H1 (cell line): ENCODE results near the gene UBE2K. TPM values are rescaled to one million over a fixed set of nuclear protein-coding genes. Genes with fewer than 3 reads are reported as not detected.

Source experiments
- CTCF ChIA-PET: fragments of 300-600 bp; sonication (Branson Sonifier 250); formaldehyde crosslinking; loops from one replicate; lab custom pipeline; 2021; ENCODE audit not compliant: partially characterized antibody; lab: Charles Lee
- POLR2A ChIA-PET: fragments of 300-600 bp; sonication (Branson Sonifier 250); formaldehyde crosslinking; loops from one replicate; lab custom pipeline; 2021; ENCODE audit warnings: inconsistent platforms; ENCODE audit not compliant: partially characterized antibody; lab: Charles Lee
- DNase-seq, 2 experiments: peaks; one replicate each; pipeline versions ENCODE4 v3.0.0 to v3.0.0-alpha.2; 2010 to 2022; ENCODE audit warnings: low spot score in 2 of 2, low read depth in 1 of 2, mixed read lengths in 1 of 2
- FAIRE-seq: peaks from 2 replicates; lab custom pipeline; 2011; peaks lifted over from hg19 to GRCh38; lab: Jason Lieb, UNC
- H2AFZ ChIP-seq: 2 replicates; pipeline ENCODE4 v1.8.1; 2012; ENCODE audit warnings: low read length, inconsistent platforms
- H2AK5ac ChIP-seq: 2 replicates; pipeline ENCODE4 v1.6.1; 2013; ENCODE audit warnings: low read depth, low read length
- H2BK120ac ChIP-seq: replicated peaks from 2 replicates; pipeline ENCODE3; 2013; ENCODE audit warnings: low read depth, low read length, inconsistent platforms
- H2BK12ac ChIP-seq: 2 replicates; pipeline ENCODE4 v1.6.1; 2013; ENCODE audit warnings: low read depth, low read length
- H2BK15ac ChIP-seq: 2 replicates; pipeline ENCODE4 v1.6.1; 2013; ENCODE audit warnings: low read length
- H2BK20ac ChIP-seq: 2 replicates; pipeline ENCODE4 v1.6.1; 2013; ENCODE audit warnings: low read length
- H2BK5ac ChIP-seq: 2 replicates; pipeline ENCODE4 v1.6.1; 2013; ENCODE audit warnings: low read depth, low read length
- H3K14ac ChIP-seq: 2 replicates; pipeline ENCODE4 v1.6.1; 2013; ENCODE audit warnings: inconsistent platforms; ENCODE audit not compliant: insufficient read length
- H3K18ac ChIP-seq: 2 replicates; pipeline ENCODE4 v1.6.1; 2013; ENCODE audit warnings: low read length; ENCODE audit errors: extremely low read depth
- H3K23ac ChIP-seq: 2 replicates; pipeline ENCODE4 v1.6.1; 2013; ENCODE audit warnings: inconsistent platforms; ENCODE audit not compliant: insufficient read length
- H3K23me2 ChIP-seq: 2 replicates; pipeline ENCODE4 v1.6.1; 2013; ENCODE audit warnings: low read depth, low read length
- H3K27ac ChIP-seq: 2 replicates; pipeline ENCODE4 v1.6.1; 2011; ENCODE audit warnings: low read depth, low read length, inconsistent platforms
- H3K27me3 ChIP-seq, 4 experiments: replicated peaks in 1 of 4; 1 replicate in 1 of 4; 2 replicates in 3 of 4; pipeline versions ENCODE4 v1.6.1 to v1.8.1; 2011 to 2013; ENCODE audit warnings: low read length in 3 of 4, mild to moderate bottlenecking in 3 of 4, inconsistent platforms in 2 of 4, mixed read lengths in 2 of 4, moderate library complexity in 1 of 4; ENCODE audit not compliant: control insufficient read depth in 3 of 4, insufficient read depth in 3 of 4; ENCODE audit errors: extremely low read depth in 1 of 4
- H3K36me3 ChIP-seq, 4 experiments: 2 replicates each; pipeline versions ENCODE4 v1.6.1 to v1.8.1; 2011 to 2013; ENCODE audit warnings: mild to moderate bottlenecking in 4 of 4, low read length in 3 of 4, moderate library complexity in 2 of 4, control low read depth in 1 of 4, inconsistent platforms in 1 of 4; ENCODE audit not compliant: insufficient read depth in 4 of 4, control insufficient read depth in 2 of 4
- H3K4ac ChIP-seq: replicated peaks from 2 replicates; pipeline ENCODE3; 2013; ENCODE audit warnings: low read length, low read depth, mixed read lengths, inconsistent platforms; ENCODE audit not compliant: insufficient read length
- H3K4me1 ChIP-seq, 4 experiments: replicated peaks in 1 of 4; 1 replicate in 1 of 4; 2 replicates in 3 of 4; pipeline versions ENCODE4 v1.6.1 to v1.8.1; 2011 to 2013; ENCODE audit warnings: low read length in 3 of 4, inconsistent platforms in 2 of 4, mixed read lengths in 1 of 4; ENCODE audit not compliant: insufficient read depth in 4 of 4, control insufficient read depth in 3 of 4
- H3K4me2 ChIP-seq, 2 experiments: 2 replicates each; pipeline versions ENCODE4 v1.6.1 to v1.8.1; 2011 to 2013; ENCODE audit warnings: low read depth in 2 of 2, low read length in 2 of 2, control low read depth in 1 of 2, inconsistent platforms in 1 of 2, mild to moderate bottlenecking in 1 of 2; ENCODE audit not compliant: insufficient read depth in 1 of 2
- H3K4me3 ChIP-seq, 4 experiments: fragments of 200-600, 300-600 bp in 1 of 4; sonication (generic), shearing (Covaris generic), sonication (Bioruptor Twin) in 1 of 4; 2 replicates each; pipeline versions ENCODE4 v1.5.1 to v1.8.1; 2011 to 2016; ENCODE audit warnings: low read length in 4 of 4, low read depth in 3 of 4, control low read depth in 2 of 4, inconsistent platforms in 2 of 4, mild to moderate bottlenecking in 2 of 4, mixed read lengths in 1 of 4, moderate library complexity in 1 of 4; ENCODE audit not compliant: insufficient read depth in 2 of 4; ENCODE audit errors: extremely low read depth in 1 of 4
- H3K56ac ChIP-seq: replicated peaks from 2 replicates; pipeline ENCODE3; 2013; ENCODE audit warnings: low read depth, mild to moderate bottlenecking, mixed read lengths, low read length, inconsistent platforms; ENCODE audit not compliant: insufficient read length
- H3K79me1 ChIP-seq: 2 replicates; pipeline ENCODE4 v1.6.1; 2013; ENCODE audit warnings: low read depth, low read length, control low read depth
- H3K79me2 ChIP-seq, 2 experiments: 2 replicates each; pipeline versions ENCODE4 v1.6.1 to v1.8.1; 2012 to 2013; ENCODE audit warnings: low read length in 2 of 2, mild to moderate bottlenecking in 2 of 2, inconsistent platforms in 1 of 2; ENCODE audit not compliant: insufficient read depth in 2 of 2, control insufficient read depth in 1 of 2
- H3K9ac ChIP-seq, 4 experiments: replicated peaks in 1 of 4; 1 replicate in 1 of 4; 2 replicates in 3 of 4; pipeline versions ENCODE4 v1.6.1 to v1.8.1; 2011 to 2013; ENCODE audit warnings: low read depth in 3 of 4, low read length in 3 of 4, control low read depth in 2 of 4, mild to moderate bottlenecking in 2 of 4, moderate library complexity in 2 of 4, inconsistent platforms in 1 of 4; ENCODE audit errors: extremely low read depth in 1 of 4
- H3K9me3 ChIP-seq, 2 experiments: 2 replicates each; pipeline versions ENCODE4 v1.6.1 to v1.8.1; 2012 to 2013; ENCODE audit warnings: mild to moderate bottlenecking in 2 of 2, moderate library complexity in 2 of 2, control low read depth in 1 of 2, inconsistent platforms in 1 of 2, low read depth in 1 of 2, low read length in 1 of 2, mixed read lengths in 1 of 2; ENCODE audit not compliant: insufficient read depth in 2 of 2
- H4K20me1 ChIP-seq, 2 experiments: replicated peaks in 1 of 2; 2 replicates each; pipeline versions ENCODE3 to v1.8.1; 2011 to 2013; ENCODE audit warnings: inconsistent platforms in 2 of 2, low read length in 2 of 2, mild to moderate bottlenecking in 1 of 2; ENCODE audit not compliant: insufficient read depth in 2 of 2, control insufficient read depth in 1 of 2
- H4K5ac ChIP-seq: 2 replicates; pipeline ENCODE4 v1.6.1; 2013; ENCODE audit warnings: low read length, low read depth, mixed read lengths, inconsistent platforms; ENCODE audit not compliant: insufficient read length
- H4K8ac ChIP-seq: 2 replicates; pipeline ENCODE4 v1.8.0; 2013; ENCODE audit warnings: mild to moderate bottlenecking, moderate library complexity, low read length, inconsistent platforms; ENCODE audit not compliant: insufficient read depth; ENCODE audit errors: extremely low read depth
- H4K91ac ChIP-seq: replicated peaks from 2 replicates; pipeline ENCODE3; 2013; ENCODE audit warnings: low read length, mixed read lengths, inconsistent platforms; ENCODE audit not compliant: insufficient read length
- ATF2 ChIP-seq: IDR thresholded peaks from 2 replicates; pipeline ENCODE4 v1.6.1; 2012; ENCODE audit warnings: low read length, inconsistent platforms
- CBX5 ChIP-seq: fragments of 300-800, 300-1000 bp; sonication (generic); IDR thresholded peaks from 2 replicates; pipeline ENCODE4 v1.7.1; 2016; ENCODE audit warnings: antibody characterized with exemption, low read length, low read depth
- E2F6 ChIP-seq: IDR thresholded peaks from 2 replicates; pipeline ENCODE4 v1.6.1; 2012; ENCODE audit warnings: inconsistent platforms
- FOSL1 ChIP-seq: IDR thresholded peaks from 2 replicates; pipeline ENCODE4 v1.6.1; 2011; ENCODE audit warnings: mild to moderate bottlenecking, low read depth, low read length, moderate library complexity; ENCODE audit not compliant: insufficient read depth
- HDAC6 ChIP-seq: IDR thresholded peaks from one replicate; pipeline ENCODE4 v1.7.1; 2012; ENCODE audit warnings: low read depth, mild to moderate bottlenecking, inconsistent platforms, low read length, moderate library complexity
- NRF1 ChIP-seq: IDR thresholded peaks from 2 replicates; pipeline ENCODE4 v1.6.1; 2011; ENCODE audit warnings: mild to moderate bottlenecking, low read depth, low read length, improper control_type of control experiment
- POLR2A ChIP-seq, 2 experiments: IDR thresholded peaks; 1 replicate in 1 of 2; 2 replicates in 1 of 2; pipeline ENCODE4 v1.6.1; 2011; ENCODE audit warnings: low read depth in 2 of 2, low read length in 2 of 2, mild to moderate bottlenecking in 2 of 2; ENCODE audit errors: control extremely low read depth in 1 of 2
- POLR2AphosphoS5 ChIP-seq: IDR thresholded peaks from 2 replicates; pipeline ENCODE4 v1.6.1; 2011; ENCODE audit warnings: low read depth, low read length
- POU5F1 ChIP-seq: IDR thresholded peaks from 2 replicates; pipeline ENCODE4 v1.6.1; 2011; ENCODE audit warnings: low read depth, mild to moderate bottlenecking, low read length, moderate library complexity
- RAD21 ChIP-seq, 2 experiments: IDR thresholded peaks in 1 of 2; conservative IDR thresholded peaks in 1 of 2; 2 replicates each; pipeline ENCODE4 v1.6.1; 2011; ENCODE audit warnings: low read depth in 2 of 2, low read length in 2 of 2, improper control_type of control experiment in 1 of 2, inconsistent platforms in 1 of 2, mild to moderate bottlenecking in 1 of 2, moderate library complexity in 1 of 2
- TAF7 ChIP-seq: optimal IDR thresholded peaks from 2 replicates; pipeline ENCODE3; 2011; ENCODE audit warnings: low read depth, mild to moderate bottlenecking, inconsistent platforms, low read length, moderate library complexity, borderline replicate concordance
- TCF12 ChIP-seq: IDR thresholded peaks from 2 replicates; pipeline ENCODE4 v1.6.1; 2011; ENCODE audit warnings: low read depth, mild to moderate bottlenecking, low read length
- YY1 ChIP-seq: IDR thresholded peaks from 2 replicates; pipeline ENCODE4 v1.6.1; 2011; ENCODE audit warnings: low read depth, mild to moderate bottlenecking, low read length
- WGBS, 2 experiments: shearing (Covaris generic) in 1 of 2; methylation state at CpG; one replicate each; pipeline versions ENCODE4 v1.1.6 to v1.1.7; 2013 to 2015; ENCODE audit warnings: low lambda C conversion rate in 2 of 2, mixed read lengths in 2 of 2, inconsistent platforms in 1 of 2, low coverage in 1 of 2, missing lambda C conversion rate in 1 of 2; ENCODE audit not compliant: insufficient replicate concordance in 2 of 2, insufficient coverage in 1 of 2, insufficient read length in 1 of 2; ENCODE audit errors: extremely low coverage in 1 of 2, missing lambda C conversion rate in 1 of 2; 5-methylcytosine and 5-hydroxymethylcytosine counted together
- polyA plus RNA-seq, 7 experiments: library from polyadenylated mRNA; depleted of rRNA in 3 of 7; stranded (reverse) in 5 of 7; unstranded in 2 of 7; fragments of >200 nt in 5 of 7; fragments of 200-250 nt in 2 of 7; gene quantifications; 1 replicate in 5 of 7; 2 replicates in 1 of 7; 4 replicates in 1 of 7; pipeline versions ENCODE4 v1.2.1 to v1.2.3, GENCODE V29; 2011 to 2013; ENCODE audit warnings: missing spikeins in 2 of 7, mixed read lengths in 2 of 7
- total RNA-seq: library from RNA; stranded (reverse); fragmentation: NEBNext Ultra II Directional; extraction: Animal tissue kit (Norgen Biotek cat#: 25700); gene quantifications from 2 replicates; pipeline ENCODE4 v1.2.1, GENCODE V29; 2021

Gene UBE2K
- total and polyA plus RNA-seq, 2 of the 8 experiments (the other 6 are each of a cell fraction or from before 2014, with no cell fraction given): 53.6 to 174 TPM

GRCh38 chr4:39792128-39792527 lies 94.2 kb downstream of the UBE2K start:
- Histone ChIP-seq H4K8ac (no peak overlapping the region), H2BK15ac (no peak overlapping the region), H3K9me3 (no peaks in the 10 kb centered on the region), H2BK5ac (no peak overlapping the region), H3K4me1 (no peaks in the 10 kb centered on the region), H3K27me3 (no peaks in the 10 kb centered on the region), H3K56ac (no peak overlapping the region), H3K23ac (no peak overlapping the region), H3K36me3 (no peaks in the 10 kb centered on the region), H3K4me3 (no peak overlapping the region), H4K91ac (no peak overlapping the region), H3K14ac (no peak overlapping the region), H3K9ac (no peak overlapping the region), H3K23me2 (no peaks in the 10 kb centered on the region), H3K79me1 (no peaks in the 10 kb centered on the region), H2BK12ac (no peak overlapping the region), H3K27ac (no peak overlapping the region), H4K5ac (no peak overlapping the region), H3K18ac (no peak overlapping the region), H4K20me1 (no peaks in the 10 kb centered on the region), H2AK5ac (no peak overlapping the region), H2BK20ac (no peak overlapping the region), H2BK120ac (no peak overlapping the region), H2AFZ (no peak overlapping the region), H3K4me2 (no peak overlapping the region), H3K4ac (no peak overlapping the region), H3K79me2 (no peaks in the 10 kb centered on the region)
- FAIRE-seq (no peak), DNase-seq (no peak)
- ChIA-PET CTCF (interaction anchor here (1.9 kb wide), 1 partner anchor 323 kb away, joined by 6 read pairs; no protein-coding TSS in a partner anchor), POLR2A (no interaction called here)
- WGBS, 2 experiments: 91% methylated on average over 5 of the region's 5 CpGs; no CpG with 5 or more reads in 1 of the 2 experiments
- TF ChIP-seq POLR2AphosphoS5 (no peak), ATF2 (no peak), TCF12 (no peak), NRF1 (no peak), FOSL1 (no peak), CBX5 (no peak), POLR2A (IDR thresholded peaks at IDR 0.05; ENCODE audit: control extremely low read depth in 1 of 2, low read depth in 2 of 2, low read length in 2 of 2) (no peak), RAD21 (IDR thresholded peaks at IDR 0.05 in 1 of 2, conservative IDR thresholded peaks at IDR 0.05 in 1 of 2; ENCODE audit: low read depth in 2 of 2, low read length in 2 of 2) (no peak), TAF7 (no peak), POU5F1 (no peak), YY1 (no peak), HDAC6 (no peak), E2F6 (no peak)
